OCI-LY1 (cell line): ENCODE data around the gene METTL1.

ENCODE experiments used
- H2AFZ ChIP-seq: fragments of 200-600 bp; sonication (generic), shearing (Covaris generic); 2 replicates; pipeline ENCODE4 v1.6.0; 2014; ENCODE audit warnings: antibody characterized with exemption, mild to moderate bottlenecking, low read length
- H3F3A ChIP-seq: fragments of 200-600 bp; sonication (generic), shearing (Covaris generic); 2 replicates; pipeline ENCODE4 v1.6.0; 2014; ENCODE audit warnings: mild to moderate bottlenecking, antibody characterized with exemption, low read length, moderate library complexity; ENCODE audit not compliant: insufficient read depth
- H3K27ac ChIP-seq: fragments of 200-600 bp; sonication (generic); 2 replicates; pipeline ENCODE4 v1.5.1; 2014; ENCODE audit warnings: low read length, mixed run types, mild to moderate bottlenecking, low read depth; ENCODE audit not compliant: poor library complexity, severe bottlenecking
- H3K27me3 ChIP-seq: fragments of 200-600 bp; sonication (generic); 2 replicates; pipeline ENCODE4 v1.6.0; 2014; ENCODE audit warnings: antibody characterized with exemption, mild to moderate bottlenecking, low read length, moderate library complexity; ENCODE audit not compliant: insufficient read depth
- H3K36me3 ChIP-seq: fragments of 200-600 bp; sonication (generic); 2 replicates; pipeline ENCODE4 v1.6.1; 2014; ENCODE audit warnings: mild to moderate bottlenecking, antibody characterized with exemption, low read length, moderate library complexity, mixed read lengths; ENCODE audit not compliant: insufficient read depth
- H3K4me1 ChIP-seq: fragments of 200-600 bp; sonication (generic); 2 replicates; pipeline ENCODE4 v1.5.1; 2014; ENCODE audit warnings: mild to moderate bottlenecking, low read length, moderate library complexity; ENCODE audit not compliant: insufficient read depth, severe bottlenecking
- H3K4me2 ChIP-seq: fragments of 200-600 bp; sonication (generic), shearing (Covaris generic); 2 replicates; pipeline ENCODE4 v1.6.1; 2014; ENCODE audit warnings: low read length
- H3K4me3 ChIP-seq: fragments of 200-600 bp; sonication (generic); 2 replicates; pipeline ENCODE4 v1.5.1; 2014; ENCODE audit warnings: low read length, low read depth, mild to moderate bottlenecking, mixed read lengths; ENCODE audit not compliant: poor library complexity, severe bottlenecking
- H3K79me2 ChIP-seq: fragments of 200-600 bp; shearing (Covaris generic); 2 replicates; pipeline ENCODE4 v1.6.1; 2016; ENCODE audit warnings: mixed run types, low read length, mixed read lengths; ENCODE audit not compliant: insufficient read depth
- H3K9ac ChIP-seq: fragments of 200-600 bp; sonication (generic), shearing (Covaris generic); 2 replicates; pipeline ENCODE4 v1.6.1; 2014; ENCODE audit warnings: mild to moderate bottlenecking, low read length, mixed read lengths
- H3K9me2 ChIP-seq: fragments of 200-600 bp; sonication (generic), shearing (Covaris generic); 2 replicates; pipeline ENCODE4 v1.6.1; 2014; ENCODE audit warnings: low read depth, mild to moderate bottlenecking, low read length, mixed read lengths
- H3K9me3 ChIP-seq: fragments of 200-600 bp; shearing (Covaris generic); 2 replicates; pipeline ENCODE4 v1.6.1; 2014; ENCODE audit warnings: low read length, mixed read lengths
- H4K20me1 ChIP-seq: fragments of 200-600 bp; sonication (generic), shearing (Covaris generic); 2 replicates; pipeline ENCODE4 v1.6.0; 2016; ENCODE audit warnings: mild to moderate bottlenecking, low read length; ENCODE audit not compliant: insufficient read depth
- EZH2 ChIP-seq: fragments of 200-600 bp; sonication (generic), shearing (Covaris generic); IDR thresholded peaks from 2 replicates; pipeline ENCODE4 v1.8.0; 2017; ENCODE audit warnings: borderline replicate concordance, mixed run types, mild to moderate bottlenecking, antibody characterized with exemption, low read length, moderate library complexity, mixed read lengths
- TF ChIP-seq, protein P1 (sequence below): fragments of 200-600 bp; sonication (generic), shearing (Covaris generic); IDR thresholded peaks from 2 replicates; pipeline ENCODE4 v1.5.1; 2017; ENCODE audit warnings: mild to moderate bottlenecking, antibody characterized with exemption, low read length, moderate library complexity, mixed read lengths

METTL1 gene

DNA sequence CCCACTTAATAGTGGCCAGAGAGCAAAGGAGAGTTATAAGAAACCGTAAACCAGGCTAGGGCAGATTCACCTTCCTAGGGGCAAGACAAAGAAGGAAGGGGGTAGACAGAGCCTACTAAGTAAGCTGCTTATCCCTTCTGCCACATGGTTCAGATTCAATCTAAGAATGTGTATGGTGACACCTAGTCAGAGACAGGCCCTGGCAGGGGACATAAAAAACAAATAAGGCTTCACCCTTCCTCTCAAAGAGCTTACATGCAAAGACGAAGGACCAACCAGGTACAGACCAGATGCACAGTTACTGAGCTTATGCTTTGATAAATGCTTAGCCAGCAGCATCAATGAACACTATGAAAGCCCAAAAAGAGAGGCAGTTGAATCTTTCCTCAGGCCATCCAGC lies 9.4 kb downstream of the METTL1 start:
- Histone ChIP-seq H4K20me1 (no peaks in the 10 kb centered on the region), H3F3A (no peaks in the 10 kb centered on the region), H2AFZ (no peak overlapping the region), H3K9ac (no peak overlapping the region), H3K4me3 (no peak overlapping the region), H3K9me2 (no peaks in the 10 kb centered on the region), H3K36me3 (peaks cover 27% of the 10 kb centered on the region), H3K9me3 (no peaks in the 10 kb centered on the region), H3K27me3 (peaks cover 24% of the 10 kb centered on the region), H3K4me1 (peaks cover 20% of the 10 kb centered on the region), H3K27ac (no peak overlapping the region), H3K79me2 (no peaks in the 10 kb centered on the region), H3K4me2 (no peak overlapping the region)
- TF ChIP-seq, protein P1, sequence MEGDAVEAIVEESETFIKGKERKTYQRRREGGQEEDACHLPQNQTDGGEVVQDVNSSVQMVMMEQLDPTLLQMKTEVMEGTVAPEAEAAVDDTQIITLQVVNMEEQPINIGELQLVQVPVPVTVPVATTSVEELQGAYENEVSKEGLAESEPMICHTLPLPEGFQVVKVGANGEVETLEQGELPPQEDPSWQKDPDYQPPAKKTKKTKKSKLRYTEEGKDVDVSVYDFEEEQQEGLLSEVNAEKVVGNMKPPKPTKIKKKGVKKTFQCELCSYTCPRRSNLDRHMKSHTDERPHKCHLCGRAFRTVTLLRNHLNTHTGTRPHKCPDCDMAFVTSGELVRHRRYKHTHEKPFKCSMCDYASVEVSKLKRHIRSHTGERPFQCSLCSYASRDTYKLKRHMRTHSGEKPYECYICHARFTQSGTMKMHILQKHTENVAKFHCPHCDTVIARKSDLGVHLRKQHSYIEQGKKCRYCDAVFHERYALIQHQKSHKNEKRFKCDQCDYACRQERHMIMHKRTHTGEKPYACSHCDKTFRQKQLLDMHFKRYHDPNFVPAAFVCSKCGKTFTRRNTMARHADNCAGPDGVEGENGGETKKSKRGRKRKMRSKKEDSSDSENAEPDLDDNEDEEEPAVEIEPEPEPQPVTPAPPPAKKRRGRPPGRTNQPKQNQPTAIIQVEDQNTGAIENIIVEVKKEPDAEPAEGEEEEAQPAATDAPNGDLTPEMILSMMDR = no peak
- TF ChIP-seq EZH2 = no peak

DNA sequence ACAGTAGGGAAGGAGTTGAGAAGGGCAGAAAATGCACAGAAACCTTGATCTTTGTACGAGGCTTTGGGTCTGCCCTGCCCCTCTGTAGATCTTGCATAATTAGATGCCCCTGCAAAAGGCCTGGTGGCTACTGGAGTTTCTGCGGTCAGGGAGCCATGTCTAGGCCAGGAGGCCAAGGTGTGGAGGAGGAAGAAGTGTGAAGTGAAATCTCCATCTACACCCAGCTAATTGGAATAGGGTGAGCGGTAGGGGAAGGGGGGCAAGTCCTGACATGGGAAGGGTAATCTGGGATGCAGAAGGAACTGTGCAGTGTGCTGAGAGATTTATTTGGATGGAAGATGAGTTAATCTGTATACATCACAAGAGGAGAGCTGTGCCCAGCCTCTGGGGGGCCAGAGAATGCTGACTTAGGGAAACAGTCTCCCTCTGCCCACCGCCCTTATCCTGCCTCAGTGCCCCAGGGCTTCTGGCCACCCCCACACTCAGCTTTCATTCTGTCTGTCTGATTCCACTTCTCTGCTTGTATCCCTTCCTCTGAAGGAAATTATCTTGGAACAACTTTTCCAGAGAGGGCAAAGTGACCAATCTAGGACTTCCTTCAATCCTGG lies 10.4 kb downstream of the METTL1 start:
- TF ChIP-seq, protein P1 = no peak
- no peak for TF ChIP-seq EZH2
- Histone ChIP-seq H3K4me1 (peaks cover 26% of the 10 kb centered on the region), H3K27ac (no peak overlapping the region), H3K9me2 (no peaks in the 10 kb centered on the region), H3K4me2 (no peak overlapping the region), H2AFZ (no peak overlapping the region), H3F3A (no peaks in the 10 kb centered on the region), H3K27me3 (peaks cover 24% of the 10 kb centered on the region), H3K9me3 (no peaks in the 10 kb centered on the region), H3K9ac (no peak overlapping the region), H3K79me2 (no peaks in the 10 kb centered on the region), H3K36me3 (peaks cover 30% of the 10 kb centered on the region; the same call in 1 of the 2 replicates), H4K20me1 (no peaks in the 10 kb centered on the region), H3K4me3 (no peak overlapping the region)

DNA sequence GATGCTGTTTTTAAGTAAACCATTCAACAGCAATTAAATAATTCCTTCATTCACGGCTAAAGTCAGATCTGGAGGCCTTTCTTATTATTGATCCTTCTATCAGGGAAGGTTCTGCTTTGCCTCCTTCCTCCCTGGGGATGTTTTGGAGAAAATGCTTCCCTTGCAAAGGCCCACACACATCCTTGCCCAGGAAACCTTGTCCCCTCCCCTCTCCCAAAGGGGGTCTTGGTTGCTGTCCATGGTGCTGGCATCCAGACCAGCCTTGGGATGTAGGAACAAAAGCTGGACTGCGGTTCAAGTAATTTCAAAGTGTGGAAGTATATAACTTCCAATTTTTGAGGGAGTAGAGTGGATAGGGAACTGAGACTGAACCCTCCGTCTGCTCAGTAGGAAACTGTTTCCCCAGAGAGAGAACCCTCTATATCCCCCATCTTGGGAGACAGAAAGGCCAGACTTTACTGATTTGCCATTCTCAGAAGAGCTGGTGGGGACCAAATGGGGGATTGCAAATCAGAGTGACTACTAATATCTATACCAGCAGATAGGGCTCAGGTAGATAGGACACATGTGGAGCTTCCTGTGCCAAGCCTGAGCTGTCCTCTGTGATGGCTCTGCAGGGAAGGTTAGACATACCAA lies 11.4 kb downstream of the METTL1 start:
- Histone ChIP-seq H3K36me3 (peaks cover 30% of the 10 kb centered on the region; the same call in 1 of the 2 replicates), H3K27me3 (peaks cover 17% of the 10 kb centered on the region; the same call in 1 of the 2 replicates)

More for the DNA sequence above, 11.4 kb downstream of the METTL1 start:
- H3K9ac ChIP-seq = no peak overlapping the region
- no peak overlapping the region for H3K4me3 ChIP-seq
- no peaks in the 10 kb centered on the region for H3K79me2 ChIP-seq
- H3K4me1 ChIP-seq = peaks cover 24% of the 10 kb centered on the region
- no peaks in the 10 kb centered on the region for H3F3A ChIP-seq
- H2AFZ ChIP-seq = no peak overlapping the region
- TF ChIP-seq, protein P1 = no peak
- no peak for TF ChIP-seq EZH2
- H3K9me3 ChIP-seq = no peaks in the 10 kb centered on the region
- no peaks in the 10 kb centered on the region for H3K9me2 ChIP-seq
- H4K20me1 ChIP-seq = no peaks in the 10 kb centered on the region
- no peak overlapping the region for H3K4me2 ChIP-seq
- H3K27ac ChIP-seq = no peak overlapping the region
